ENCODE measurements around the gene CEACAM8.

- TF ChIP-seq CTCF (IDR thresholded peaks at IDR 0.05) (no peak), EZH2 (IDR thresholded peaks at IDR 0.05; ENCODE audit: borderline replicate concordance, insufficient read depth, low read depth, low read length, poor library complexity, severe bottlenecking) (no peak)
Observed at GRCh38 chr19:42554046-42554575, 40.6 kb downstream of the CEACAM8 start.

Data from B cell (primary cell).